Chondrocyte (in vitro differentiated cells): ENCODE data around the gene NFS1. TPM values are rescaled to one million over a fixed set of nuclear protein-coding genes. Genes with fewer than 3 reads are reported as not detected.

Experiments used
- DNase-seq: peaks from one replicate; pipeline ENCODE4 v3.0.0; 2021; ENCODE audit warnings: mixed read lengths, low spot score
- H3K27ac Mint-ChIP-seq: one replicate; pipeline ENCODE4 v1.8.0; 2021; ENCODE audit warnings: mild to moderate bottlenecking, moderate library complexity, mixed read lengths; ENCODE audit not compliant: unreplicated experiment
- H3K27me3 Mint-ChIP-seq: 2 replicates; pipeline ENCODE4 v1.8.0; 2021; ENCODE audit warnings: low read depth, mixed read lengths
- H3K36me3 Mint-ChIP-seq: 2 replicates; pipeline ENCODE4 v1.8.0; 2021; ENCODE audit warnings: low read depth, mixed read lengths
- H3K4me1 Mint-ChIP-seq: 2 replicates; pipeline ENCODE4 v1.8.0; 2021; ENCODE audit warnings: low read depth, mild to moderate bottlenecking, mixed read lengths
- H3K4me3 Mint-ChIP-seq: one replicate; pipeline ENCODE4 v1.8.0; 2021; ENCODE audit warnings: mild to moderate bottlenecking, moderate library complexity, mixed read lengths; ENCODE audit not compliant: unreplicated experiment
- H3K9me3 Mint-ChIP-seq: 2 replicates; pipeline ENCODE4 v1.8.0; 2021; ENCODE audit warnings: low read depth, mixed read lengths
- total RNA-seq: library from RNA; stranded (reverse); gene quantifications from 3 replicates; pipeline ENCODE4 v1.2.1, GENCODE V29; 2021
- TF ChIP-seq, protein P1 (sequence below): fragments of 200-600 bp; sonication (generic); IDR thresholded peaks from 2 replicates; pipeline ENCODE4 v1.5.0; 2021; ENCODE audit warnings: antibody characterized with exemption, mild to moderate bottlenecking, moderate library complexity

NFS1 gene
- total RNA-seq, 1 donor from 2014 or later, result 26.8 TPM

DNA sequence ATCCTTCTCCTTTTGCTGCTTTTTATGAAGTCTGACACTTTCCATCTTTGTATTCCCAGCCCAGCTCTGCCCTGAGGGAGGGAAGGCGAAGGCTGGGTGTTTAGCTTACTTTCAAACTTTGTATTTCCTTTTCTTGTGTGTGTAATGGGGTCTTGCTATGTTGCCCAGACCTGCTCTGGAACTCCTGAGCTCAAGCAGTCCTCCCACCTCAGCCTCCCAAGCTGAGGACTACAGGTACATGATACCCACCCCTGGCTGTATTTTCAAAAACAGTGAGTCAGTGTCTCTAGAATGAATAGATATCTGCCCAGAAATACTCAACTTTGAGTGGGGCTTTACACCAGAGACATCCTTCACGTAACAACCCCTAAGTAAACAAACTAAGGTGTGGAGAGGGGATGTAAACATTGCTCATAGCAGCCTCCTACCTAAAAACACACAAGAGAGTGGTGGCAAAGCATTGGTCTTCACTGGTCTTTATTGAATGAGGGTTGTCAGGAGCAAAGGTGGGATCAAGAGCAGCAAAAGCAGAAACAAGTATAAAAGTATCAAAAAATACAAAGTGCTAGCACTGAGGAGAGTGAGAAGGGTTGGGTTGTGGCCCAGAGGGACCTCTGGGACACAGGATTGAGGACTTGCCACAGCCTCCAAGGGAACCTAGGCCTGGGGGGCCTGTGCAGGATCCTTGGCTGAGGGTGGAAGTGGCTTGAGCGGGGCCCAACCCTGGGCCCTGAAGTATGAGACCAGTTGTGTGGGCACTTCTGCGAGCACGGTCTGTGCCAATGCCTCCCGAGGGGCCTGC, 73.4 kb downstream of the NFS1 start:
- DNase-seq, result no peak
- no peak overlapping the region for H3K4me3 Mint-ChIP-seq
- no peaks in the 10 kb centered on the region for H3K4me1 Mint-ChIP-seq
- H3K27ac Mint-ChIP-seq, result no peak overlapping the region
- peaks cover 32% of the 10 kb centered on the region for H3K36me3 Mint-ChIP-seq
- TF ChIP-seq, protein P1, sequence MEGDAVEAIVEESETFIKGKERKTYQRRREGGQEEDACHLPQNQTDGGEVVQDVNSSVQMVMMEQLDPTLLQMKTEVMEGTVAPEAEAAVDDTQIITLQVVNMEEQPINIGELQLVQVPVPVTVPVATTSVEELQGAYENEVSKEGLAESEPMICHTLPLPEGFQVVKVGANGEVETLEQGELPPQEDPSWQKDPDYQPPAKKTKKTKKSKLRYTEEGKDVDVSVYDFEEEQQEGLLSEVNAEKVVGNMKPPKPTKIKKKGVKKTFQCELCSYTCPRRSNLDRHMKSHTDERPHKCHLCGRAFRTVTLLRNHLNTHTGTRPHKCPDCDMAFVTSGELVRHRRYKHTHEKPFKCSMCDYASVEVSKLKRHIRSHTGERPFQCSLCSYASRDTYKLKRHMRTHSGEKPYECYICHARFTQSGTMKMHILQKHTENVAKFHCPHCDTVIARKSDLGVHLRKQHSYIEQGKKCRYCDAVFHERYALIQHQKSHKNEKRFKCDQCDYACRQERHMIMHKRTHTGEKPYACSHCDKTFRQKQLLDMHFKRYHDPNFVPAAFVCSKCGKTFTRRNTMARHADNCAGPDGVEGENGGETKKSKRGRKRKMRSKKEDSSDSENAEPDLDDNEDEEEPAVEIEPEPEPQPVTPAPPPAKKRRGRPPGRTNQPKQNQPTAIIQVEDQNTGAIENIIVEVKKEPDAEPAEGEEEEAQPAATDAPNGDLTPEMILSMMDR, result no peak
- H3K9me3 Mint-ChIP-seq, result no peaks in the 10 kb centered on the region
- no peaks in the 10 kb centered on the region for H3K27me3 Mint-ChIP-seq

DNA sequence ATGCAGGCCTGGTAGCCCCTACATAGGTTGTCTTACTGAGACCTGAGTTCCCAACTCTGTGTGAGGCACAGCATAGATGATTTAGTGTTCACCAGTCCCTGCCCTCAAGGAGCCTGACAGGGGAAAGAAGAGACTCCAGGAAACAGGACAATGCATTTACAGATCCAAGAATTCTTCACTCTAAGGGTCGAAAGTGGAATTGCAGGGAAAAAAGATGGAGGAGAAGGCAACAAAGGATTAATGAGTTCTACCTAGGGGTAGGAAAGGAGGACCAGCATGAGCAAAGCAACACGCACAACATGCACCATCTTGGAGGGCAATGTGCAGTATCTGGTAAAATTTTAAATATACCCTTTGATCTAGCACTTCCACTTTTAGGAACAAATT, 77.6 kb downstream of the NFS1 start:
- Mint-ChIP-seq H3K4me1 (peaks cover 28% of the 10 kb centered on the region), H3K27me3 (no peaks in the 10 kb centered on the region), H3K4me3 (no peak overlapping the region), H3K36me3 (peaks cover 15% of the 10 kb centered on the region), H3K9me3 (no peaks in the 10 kb centered on the region), H3K27ac (no peak overlapping the region)
- TF ChIP-seq, protein P1, result no peak
- no peak for DNase-seq

DNA sequence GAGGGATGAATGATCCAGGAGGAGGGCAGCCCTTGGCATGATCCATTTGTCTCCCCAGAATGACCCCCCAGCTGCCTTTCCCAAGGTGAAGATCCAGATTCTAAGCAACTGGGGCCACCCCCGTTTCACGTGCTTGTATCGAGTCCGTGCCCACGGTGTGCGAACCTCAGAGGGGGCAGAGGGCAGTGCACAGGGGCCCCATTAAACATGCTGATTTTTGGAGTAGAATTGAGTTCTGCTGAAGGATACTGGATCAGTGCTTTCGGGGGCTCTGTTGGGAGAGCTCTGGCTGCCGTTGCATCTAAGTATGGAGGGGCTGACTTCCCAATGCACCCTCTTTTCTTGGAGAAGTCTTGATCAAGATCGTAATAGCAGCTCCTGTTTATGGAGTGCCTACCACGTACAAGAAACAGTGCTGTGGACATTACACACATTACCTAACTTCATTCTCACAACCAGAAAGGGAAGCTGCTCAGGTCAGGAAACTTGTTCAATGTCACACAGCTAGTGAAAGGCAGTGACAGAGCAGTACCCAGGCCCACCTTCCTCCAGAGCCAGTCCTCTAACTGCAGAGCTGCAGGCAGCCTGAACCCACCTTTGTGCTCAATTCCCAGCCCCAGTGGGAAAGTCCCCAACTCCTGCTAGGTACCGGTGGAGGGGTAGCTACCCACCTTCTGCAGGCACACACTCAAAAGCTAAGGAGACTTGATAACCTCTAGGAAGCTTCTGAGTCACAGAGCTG, 78.2 kb downstream of the NFS1 start:
- H3K27me3 Mint-ChIP-seq, result no peaks in the 10 kb centered on the region
- H3K36me3 Mint-ChIP-seq, result peaks cover 10% of the 10 kb centered on the region
- H3K27ac Mint-ChIP-seq, result no peak overlapping the region
- peaks cover 31% of the 10 kb centered on the region for H3K4me1 Mint-ChIP-seq
- DNase-seq, result no peak
- H3K4me3 Mint-ChIP-seq, result no peak overlapping the region
- no peaks in the 10 kb centered on the region for H3K9me3 Mint-ChIP-seq
- TF ChIP-seq, protein P1, result no peak

DNA sequence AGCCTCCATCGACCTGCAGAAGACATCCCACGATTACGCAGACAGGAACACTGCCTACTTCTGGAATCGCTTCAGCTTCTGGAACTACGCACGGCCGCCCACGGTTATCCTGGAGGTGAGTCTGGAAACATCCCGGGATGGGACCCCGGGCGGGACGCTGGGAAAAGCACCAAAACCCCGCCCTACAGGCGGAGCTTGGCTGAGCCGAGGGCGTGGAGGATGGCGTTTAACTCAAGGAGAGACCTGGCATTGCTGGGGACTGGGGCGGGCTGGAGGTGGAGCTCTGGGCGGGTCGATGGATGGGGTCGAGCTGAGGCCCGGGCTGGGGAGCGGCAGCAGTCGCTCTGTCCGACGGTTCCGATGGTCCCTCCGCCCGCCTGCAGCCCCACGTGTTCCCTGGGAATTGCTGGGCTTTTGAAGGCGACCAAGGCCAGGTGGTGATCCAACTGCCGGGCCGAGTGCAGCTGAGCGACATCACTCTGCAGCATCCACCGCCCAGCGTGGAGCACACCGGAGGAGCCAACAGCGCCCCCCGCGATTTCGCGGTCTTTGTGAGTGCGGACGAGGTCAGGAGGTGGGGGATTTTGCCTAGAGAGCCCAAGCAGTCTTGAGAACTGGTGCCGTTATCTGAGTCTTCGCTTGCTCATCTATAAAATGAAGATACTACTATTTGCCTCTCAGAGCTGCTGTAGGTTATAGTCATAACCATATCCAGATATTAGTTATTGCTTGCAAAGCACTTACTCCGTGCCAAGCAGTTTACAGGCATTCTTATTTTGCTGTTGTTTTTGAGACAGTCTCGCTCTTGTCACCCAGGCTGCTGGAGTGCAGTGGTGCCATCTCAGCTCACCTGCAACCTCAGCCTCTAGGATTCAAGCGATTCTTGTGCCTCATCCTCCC, 79.7 kb downstream of the NFS1 start:
- DNase-seq, result peak; percentile 94
- Mint-ChIP-seq H3K27me3 (no peaks in the 10 kb centered on the region), H3K9me3 (no peaks in the 10 kb centered on the region), H3K4me1 (peaks cover 34% of the 10 kb centered on the region), H3K4me3 (peak overlapping the region; percentile 89), H3K36me3 (peaks cover 2% of the 10 kb centered on the region), H3K27ac (peak overlapping the region; percentile 90)
- TF ChIP-seq, protein P1, result peak; percentile 70
